HG03025 (cell line): ENCODE measurements around the gene ACSS2.

Experiments
- ATAC-seq: cut with Tn5 transposase; IDR thresholded peaks from one replicate; pipeline ENCODE4 v1.9.1; 2021; ENCODE audit warnings: mild to moderate bottlenecking, moderate library complexity; ENCODE audit not compliant: unreplicated experiment, low FRiP score

Gene ACSS2

DNA sequence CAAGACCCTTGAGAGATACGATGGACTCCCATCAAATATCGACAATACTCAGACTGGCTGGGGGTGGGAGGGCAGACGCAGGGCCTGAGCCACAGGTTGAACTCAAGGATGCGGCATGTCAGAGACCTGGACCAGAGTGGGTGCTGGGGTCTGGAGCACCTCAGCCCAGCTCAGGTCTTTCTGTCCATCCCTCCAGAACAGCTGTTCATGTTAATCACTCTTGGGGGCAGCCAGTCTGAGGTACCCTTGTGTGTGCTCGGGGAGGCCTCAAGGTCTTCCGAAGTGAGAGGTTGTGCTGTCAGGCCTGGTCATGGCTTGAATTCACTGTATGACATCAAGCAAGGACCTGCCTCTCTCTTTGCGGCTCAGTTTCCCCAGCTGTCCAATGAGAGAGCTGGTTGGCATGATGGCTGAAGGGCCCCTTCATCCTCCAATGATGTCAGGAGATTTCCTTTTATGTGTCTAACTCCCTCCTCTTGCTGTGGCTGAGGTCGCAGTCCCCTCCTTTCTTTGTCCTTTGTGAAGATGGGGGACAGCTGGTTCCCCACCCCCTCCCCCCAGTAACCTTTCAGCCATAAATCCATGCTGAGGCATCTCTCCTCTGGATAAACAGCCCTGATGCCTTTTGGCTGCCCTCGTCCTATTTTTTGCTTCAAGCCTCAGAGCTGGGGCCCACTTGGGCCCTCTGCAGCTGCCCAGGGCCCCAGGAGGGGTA lies 94.6 kb downstream of the ACSS2 start:
- ATAC-seq, result no peak

DNA sequence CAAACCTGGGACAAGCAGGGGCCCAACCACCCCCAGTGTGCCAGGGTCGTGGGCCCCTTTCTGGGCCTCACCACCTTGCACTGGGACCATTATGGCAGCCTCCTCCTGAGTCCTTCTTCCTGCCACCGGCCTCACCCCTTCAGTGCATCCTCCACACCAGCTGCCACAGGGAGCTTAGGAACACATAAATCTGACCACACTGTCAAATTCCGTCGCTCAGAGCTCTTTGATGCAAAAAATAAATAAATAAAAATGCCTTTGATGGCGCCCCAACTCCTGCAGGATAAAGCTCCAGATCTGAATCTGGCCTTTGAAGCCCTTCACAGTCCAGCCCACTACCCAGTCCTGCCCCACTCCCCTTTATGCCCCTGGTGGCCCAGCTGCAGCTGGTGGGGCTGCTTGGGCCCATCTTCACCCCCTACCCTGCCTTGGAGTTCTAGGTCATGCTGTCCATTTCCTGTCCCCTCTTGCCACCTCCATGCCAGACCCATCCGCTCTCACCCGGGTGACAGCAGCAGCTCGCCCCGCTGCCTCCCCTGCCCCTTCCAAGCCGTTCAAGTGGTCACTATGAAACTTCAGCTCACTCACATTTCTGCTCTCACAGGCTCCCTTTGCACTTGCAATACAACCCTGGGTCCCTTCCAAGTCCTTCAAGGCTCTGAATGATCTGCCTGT lies 95.3 kb downstream of the ACSS2 start:
- ATAC-seq, result no peak

DNA sequence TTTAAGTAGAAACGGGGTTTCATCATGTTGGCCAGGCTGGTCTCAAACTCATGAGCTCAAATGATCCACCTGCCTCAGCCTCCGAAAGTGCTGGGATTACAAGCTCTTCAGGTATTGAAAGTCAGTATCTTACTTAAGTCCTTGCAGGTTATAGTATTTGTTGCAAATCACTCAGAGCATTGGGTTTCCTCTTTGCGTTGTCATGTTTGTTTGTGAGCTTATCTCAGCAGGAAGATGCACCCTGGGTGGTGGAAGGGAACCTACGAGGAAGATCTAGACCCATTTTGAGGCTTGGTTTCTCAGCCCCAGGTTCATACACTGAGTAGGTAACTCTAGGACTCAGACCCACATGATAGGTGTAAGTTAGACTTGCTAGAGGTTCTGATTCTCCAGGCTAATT lies 97.8 kb downstream of the ACSS2 start:
- no peak for ATAC-seq

DNA sequence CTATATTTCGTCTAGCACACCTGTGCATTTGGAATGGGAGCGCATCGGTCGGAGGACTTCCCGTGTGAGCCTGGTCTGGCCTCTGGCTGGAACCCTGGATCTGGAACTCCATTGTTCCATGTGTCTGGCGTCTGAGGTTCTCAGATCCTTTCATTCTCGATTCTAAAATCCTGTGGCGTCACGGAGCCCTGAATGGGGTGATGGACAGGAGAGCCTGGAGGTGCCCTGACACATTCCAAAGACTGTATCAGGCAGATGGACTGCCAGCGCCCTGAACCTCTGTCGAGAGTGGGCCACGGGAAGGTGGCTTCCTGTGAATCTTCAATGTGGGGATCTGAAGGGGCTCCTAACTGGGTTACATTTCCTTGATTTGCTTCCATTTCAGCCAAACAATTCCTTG lies 99.9 kb downstream of the ACSS2 start:
- ATAC-seq, result no peak
